Measurements from ENCODE around the gene JARID2. TPM values are rescaled to one million over a fixed set of nuclear protein-coding genes. Genes with fewer than 3 reads are reported as not detected.

Gene JARID2
- total and polyA plus RNA-seq, 2 of the 13 experiments (the other 11 are each of a cell fraction or from before 2014, with no cell fraction given) = 7.5 to 10.3 TPM

DNA sequence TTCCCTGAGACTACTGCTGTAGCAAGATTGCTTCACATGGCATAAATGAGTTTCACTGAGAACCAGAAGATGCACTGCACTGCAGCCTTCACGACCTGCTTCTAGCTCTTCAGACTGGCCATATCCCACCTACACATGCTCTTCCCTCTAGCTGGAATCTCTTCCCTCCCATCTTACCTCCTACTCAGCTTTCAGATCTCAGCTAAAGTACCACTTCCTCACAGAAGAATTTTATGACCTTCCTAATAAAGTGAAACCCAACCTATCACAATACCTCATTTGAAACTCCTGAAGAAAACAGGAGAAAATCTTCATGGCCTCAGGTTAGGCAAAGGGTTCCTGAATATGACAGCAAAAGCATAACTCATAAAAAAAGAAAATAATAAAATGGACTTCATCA lies 317.1 kb downstream of the JARID2 start (continued):
- TF ChIP-seq, protein P1, sequence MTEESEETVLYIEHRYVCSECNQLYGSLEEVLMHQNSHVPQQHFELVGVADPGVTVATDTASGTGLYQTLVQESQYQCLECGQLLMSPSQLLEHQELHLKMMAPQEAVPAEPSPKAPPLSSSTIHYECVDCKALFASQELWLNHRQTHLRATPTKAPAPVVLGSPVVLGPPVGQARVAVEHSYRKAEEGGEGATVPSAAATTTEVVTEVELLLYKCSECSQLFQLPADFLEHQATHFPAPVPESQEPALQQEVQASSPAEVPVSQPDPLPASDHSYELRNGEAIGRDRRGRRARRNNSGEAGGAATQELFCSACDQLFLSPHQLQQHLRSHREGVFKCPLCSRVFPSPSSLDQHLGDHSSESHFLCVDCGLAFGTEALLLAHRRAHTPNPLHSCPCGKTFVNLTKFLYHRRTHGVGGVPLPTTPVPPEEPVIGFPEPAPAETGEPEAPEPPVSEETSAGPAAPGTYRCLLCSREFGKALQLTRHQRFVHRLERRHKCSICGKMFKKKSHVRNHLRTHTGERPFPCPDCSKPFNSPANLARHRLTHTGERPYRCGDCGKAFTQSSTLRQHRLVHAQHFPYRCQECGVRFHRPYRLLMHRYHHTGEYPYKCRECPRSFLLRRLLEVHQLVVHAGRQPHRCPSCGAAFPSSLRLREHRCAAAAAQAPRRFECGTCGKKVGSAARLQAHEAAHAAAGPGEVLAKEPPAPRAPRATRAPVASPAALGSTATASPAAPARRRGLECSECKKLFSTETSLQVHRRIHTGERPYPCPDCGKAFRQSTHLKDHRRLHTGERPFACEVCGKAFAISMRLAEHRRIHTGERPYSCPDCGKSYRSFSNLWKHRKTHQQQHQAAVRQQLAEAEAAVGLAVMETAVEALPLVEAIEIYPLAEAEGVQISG (CRISPR knock-in tag; IDR thresholded peaks at IDR 0.05) = no peak
- TF ChIP-seq ZBTB14 (CRISPR knock-in tag; IDR thresholded peaks at IDR 0.05) = no peak
- no peak for TF ChIP-seq ZNF160 (CRISPR knock-in tag; IDR thresholded peaks at IDR 0.05)
- TF ChIP-seq ZNF629 (CRISPR knock-in tag; conservative IDR thresholded peaks at IDR 0.05) = no peak
- TF ChIP-seq ASH2L (IDR thresholded peaks at IDR 0.05; ENCODE audit: insufficient read length, low read depth, low read length) = no peak
- no peak for TF ChIP-seq CREM (IDR thresholded peaks at IDR 0.05)
- no peak for TF ChIP-seq CREM (CRISPR knock-in tag; IDR thresholded peaks at IDR 0.05)
- no peak for TF ChIP-seq ZNF451 (CRISPR knock-in tag; IDR thresholded peaks at IDR 0.05)
- TF ChIP-seq GTF2F1 (IDR thresholded peaks at IDR 0.05; ENCODE audit: low read length) = no peak
- TF ChIP-seq, protein P2, sequence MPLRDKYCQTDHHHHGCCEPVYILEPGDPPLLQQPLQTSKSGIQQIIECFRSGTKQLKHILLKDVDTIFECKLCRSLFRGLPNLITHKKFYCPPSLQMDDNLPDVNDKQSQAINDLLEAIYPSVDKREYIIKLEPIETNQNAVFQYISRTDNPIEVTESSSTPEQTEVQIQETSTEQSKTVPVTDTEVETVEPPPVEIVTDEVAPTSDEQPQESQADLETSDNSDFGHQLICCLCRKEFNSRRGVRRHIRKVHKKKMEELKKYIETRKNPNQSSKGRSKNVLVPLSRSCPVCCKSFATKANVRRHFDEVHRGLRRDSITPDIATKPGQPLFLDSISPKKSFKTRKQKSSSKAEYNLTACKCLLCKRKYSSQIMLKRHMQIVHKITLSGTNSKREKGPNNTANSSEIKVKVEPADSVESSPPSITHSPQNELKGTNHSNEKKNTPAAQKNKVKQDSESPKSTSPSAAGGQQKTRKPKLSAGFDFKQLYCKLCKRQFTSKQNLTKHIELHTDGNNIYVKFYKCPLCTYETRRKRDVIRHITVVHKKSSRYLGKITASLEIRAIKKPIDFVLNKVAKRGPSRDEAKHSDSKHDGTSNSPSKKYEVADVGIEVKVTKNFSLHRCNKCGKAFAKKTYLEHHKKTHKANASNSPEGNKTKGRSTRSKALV (CRISPR knock-in tag; IDR thresholded peaks at IDR 0.05) = no peak
- TF ChIP-seq IRF9 (CRISPR knock-in tag; IDR thresholded peaks at IDR 0.05; ENCODE audit: borderline replicate concordance) = no peak
- TF ChIP-seq MED8 (CRISPR knock-in tag; IDR thresholded peaks at IDR 0.05; ENCODE audit: insufficient replicate concordance) = no peak
- TF ChIP-seq KMT2A (CRISPR knock-in tag; IDR thresholded peaks at IDR 0.05) = no peak
- no peak for TF ChIP-seq ZNF501 (CRISPR knock-in tag; IDR thresholded peaks at IDR 0.05)

Data from HepG2 (cell line).